HG02840 (cell line): ENCODE measurements around the gene ALKBH4.
A peak's percentile ranks its signal among the peaks of the same experiment; 100 is the strongest.
"Not testable (repeated sequence)": the region's sequence is repeated elsewhere in the genome, so short reads cannot be mapped to it uniquely, and the experiment has no call there.

Experiments
- ATAC-seq: cut with Tn5 transposase; IDR thresholded peaks from one replicate; pipeline ENCODE4 v1.9.1; 2021; ENCODE audit warnings: mild to moderate bottlenecking, moderate library complexity, moderate number of reproducible peaks; ENCODE audit not compliant: unreplicated experiment, low FRiP score

The ALKBH4 gene

DNA sequence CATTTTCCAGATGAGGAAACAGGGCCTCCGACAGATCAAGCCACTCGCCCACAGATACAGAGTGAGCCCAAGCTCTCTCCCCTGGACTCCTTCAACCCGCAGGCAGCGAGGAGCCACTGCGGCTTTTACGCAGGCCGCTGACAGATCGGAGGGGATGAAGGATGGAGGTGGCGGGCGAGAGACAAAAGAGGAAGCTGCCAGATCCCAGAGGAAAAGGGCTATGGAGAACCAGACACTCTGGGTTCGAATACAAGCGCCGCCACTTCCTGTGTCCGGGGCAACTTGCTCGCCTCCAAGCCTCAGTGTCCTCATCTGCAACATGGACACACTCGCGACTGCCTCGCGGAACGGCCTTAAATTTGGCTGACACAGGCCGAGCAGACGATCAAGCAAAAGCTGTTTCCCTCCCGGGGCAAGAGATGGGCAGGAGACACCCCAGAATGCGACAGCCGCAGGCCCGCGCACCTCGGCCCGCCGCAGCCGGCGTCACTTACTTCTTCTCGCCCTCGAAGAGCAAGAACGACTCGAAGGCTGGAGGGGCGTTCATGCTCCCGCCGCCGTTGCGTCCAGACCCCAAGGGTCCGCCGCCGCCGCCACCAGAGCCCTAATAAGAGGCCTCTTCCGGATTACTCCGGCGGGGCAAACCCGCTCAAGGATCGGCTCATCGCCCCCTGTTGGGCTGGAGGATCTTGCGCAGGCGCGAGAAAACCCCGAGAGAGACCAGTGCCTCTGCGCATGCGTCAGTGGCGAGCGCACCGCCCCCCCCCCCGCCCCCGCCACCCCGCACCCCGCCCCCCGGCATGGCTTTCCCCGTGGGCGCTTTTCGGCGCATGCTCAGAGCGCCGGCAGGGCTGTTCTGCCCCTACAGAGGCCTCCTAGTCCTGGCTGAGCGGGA lies 13.9 kb upstream of the ALKBH4 start, which contains the start of gene POLR2J:
Gene POLR2J, minus strand, starts transcription at position 609 of the 895 bp plus-strand sequence. Its CDS starts 62 bp downstream, at position 547.
- peak; percentile 83 for ATAC-seq

DNA sequence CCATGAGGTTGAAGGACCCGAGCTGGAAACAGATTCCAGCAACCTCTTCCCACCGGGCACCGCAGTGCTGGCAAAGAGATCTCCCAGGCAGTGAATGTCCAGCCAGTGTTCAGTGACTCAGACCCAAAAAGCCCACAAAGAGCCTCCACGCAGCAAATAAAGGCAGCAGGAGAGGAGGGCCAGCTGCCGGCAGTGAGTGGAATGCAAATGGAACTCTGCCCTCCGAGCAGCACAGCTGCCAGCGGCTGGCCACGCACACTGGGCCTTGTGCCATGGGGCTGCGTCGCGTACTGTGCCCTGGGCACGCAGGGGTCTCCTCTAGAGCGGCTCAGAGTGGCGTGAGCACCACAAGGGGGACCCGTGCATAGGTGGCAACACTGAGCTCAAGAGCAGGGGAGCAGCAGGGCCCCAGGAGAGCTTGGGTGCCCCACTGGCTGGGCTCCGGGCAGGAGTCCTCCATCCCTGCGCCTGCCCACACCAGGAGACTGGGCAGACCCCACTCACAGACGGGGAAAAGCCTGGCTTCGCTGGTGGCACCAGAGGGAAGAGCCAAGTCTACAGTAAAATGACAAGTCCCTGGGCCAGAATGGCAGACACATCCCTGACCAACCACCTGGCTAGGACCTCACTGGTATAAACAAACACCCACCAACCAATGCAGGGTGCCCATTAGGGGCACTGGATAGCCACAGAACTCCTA lies 10.2 kb upstream of the ALKBH4 start:
- ATAC-seq, result not testable (repeated sequence)

GRCh38 chr7:102474116-102474515 lies 9.5 kb upstream of the ALKBH4 start:
- not testable (repeated sequence) for ATAC-seq

DNA sequence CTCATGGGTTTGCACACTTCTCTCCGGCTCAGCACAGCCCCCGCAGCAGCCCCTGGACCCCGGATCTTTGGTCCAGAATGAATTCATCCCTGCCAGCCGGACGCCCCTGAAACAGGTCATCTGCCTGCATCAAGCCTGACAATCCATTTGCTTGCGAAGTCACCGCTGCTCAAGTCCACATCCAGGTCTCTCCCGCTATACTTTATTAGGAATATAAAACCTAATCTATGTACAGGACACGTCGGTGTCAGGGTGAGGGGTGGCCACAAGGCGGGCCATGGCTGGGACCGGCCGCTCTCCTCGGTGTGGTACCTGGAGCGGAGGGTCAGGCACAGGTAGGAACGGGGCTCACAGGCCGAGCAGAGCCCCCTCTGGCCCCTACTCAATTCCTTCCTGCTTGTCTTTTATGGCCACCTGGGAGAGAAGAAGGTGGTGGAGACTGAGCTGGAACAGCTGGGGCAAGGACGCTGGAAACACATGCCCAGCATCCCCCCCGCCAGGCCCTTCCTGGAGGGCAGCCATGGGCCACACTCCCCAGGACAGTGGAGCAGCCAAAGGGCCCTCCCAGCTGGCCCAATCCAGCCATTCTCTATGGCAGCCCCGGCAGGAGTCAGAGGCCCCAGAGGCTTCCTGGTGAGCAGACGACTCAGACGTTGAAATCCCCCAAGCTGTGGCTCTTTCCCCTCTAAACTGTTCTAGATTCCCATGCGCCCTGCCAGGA lies 8.8 kb upstream of the ALKBH4 start:
- ATAC-seq, result no peak

DNA sequence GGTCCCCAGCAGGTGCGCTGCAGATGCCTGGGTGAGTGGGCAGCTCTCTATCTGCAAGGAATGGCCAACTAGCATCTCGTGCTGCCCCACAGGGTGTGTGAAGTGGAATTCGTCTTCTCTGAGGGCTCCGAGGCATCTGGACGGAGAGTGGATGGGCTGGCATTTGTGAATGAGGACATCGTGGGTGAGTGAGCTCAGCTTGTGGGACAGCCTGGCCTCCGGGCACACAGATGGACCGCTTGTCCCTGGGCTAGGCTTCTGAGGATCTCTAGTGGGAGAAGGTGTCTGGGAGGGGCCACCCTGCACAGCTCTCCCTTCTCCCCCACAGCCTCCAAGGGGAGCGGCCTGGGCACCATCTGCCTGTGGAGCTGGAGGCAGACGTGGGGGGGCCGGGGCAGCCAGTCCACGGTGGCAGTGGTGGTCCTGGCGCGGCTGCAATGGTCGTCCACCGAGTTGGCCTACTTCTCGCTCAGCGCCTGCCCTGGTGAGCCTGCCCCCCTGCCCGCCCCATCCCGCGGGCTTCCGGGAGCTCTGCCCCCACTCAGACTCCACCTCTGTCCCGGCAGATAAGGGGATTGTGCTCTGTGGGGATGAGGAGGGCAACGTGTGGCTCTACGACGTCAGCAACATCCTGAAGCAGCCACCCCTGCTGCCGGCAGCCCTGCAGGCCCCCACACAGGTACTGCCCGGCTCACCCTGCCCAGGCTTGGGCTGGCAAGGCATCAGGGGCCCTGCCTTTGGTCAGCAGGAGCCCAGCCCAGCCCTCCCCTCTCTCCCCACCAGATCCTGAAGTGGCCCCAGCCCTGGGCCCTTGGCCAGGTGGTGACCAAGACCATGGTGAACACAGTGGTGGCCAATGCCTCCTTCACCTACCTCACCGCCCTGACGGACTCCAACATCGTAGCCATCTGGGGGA lies 7.7 kb upstream of the ALKBH4 start:
- ATAC-seq, result no peak

DNA sequence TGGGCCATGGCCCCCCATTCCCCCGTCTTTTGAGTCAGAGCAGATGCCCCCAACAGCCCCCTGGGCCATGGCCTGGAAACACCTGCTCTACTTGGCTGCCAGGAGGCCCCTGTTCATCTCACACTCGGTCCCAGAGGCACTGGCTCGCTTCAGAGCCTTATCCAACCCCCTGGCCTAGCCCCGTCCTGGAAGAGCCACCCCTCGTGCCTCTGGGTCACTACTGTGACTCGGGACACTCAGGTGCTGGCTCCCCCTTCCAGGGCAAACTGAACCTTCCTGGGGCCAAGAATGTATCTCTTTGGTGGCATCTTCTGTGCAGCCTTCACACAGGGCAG lies 7.1 kb upstream of the ALKBH4 start:
- ATAC-seq, result no peak

DNA sequence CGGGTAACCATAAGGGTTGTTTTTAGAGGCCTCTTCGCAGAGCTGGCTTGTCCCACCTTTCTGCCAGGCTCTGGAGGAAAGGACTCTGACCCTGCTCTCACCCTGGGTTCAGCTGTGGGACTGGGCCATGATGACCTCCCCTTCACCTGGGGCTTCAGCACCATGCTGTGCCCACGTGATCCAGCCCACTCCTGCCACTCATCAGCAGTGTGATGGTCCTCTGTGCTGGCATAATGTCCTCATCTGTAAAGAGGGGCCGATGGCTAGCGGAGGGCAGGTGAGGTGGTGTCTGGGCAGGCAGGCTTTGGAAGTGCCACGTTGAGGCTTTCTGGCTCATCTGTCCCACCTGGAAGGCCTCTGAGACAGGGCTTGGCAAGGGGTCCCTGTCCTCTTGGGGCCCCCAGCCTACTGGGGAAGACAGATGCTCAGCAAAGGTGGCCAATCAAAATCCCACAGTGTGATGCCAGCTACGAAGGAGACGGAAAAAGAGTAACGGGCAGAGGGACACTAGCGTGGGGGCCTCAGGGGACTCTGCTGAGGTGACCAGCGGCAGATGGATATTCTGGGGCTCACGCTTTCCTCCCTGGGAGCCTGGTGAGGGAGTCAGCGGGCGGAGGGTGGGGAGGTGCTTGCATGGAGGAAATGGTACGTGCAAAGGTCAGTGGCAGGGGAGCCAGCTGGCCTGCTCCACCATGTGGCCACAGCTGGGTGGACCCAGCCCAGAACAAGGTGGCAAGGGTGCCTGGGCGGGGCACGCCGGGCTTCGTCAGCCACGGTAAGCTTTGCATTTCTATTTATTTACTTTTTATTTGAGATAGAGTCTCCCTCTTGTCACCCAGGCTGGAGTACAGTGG lies 5.5 kb upstream of the ALKBH4 start:
- no peak for ATAC-seq

GRCh38 chr7:102469351-102469971 lies 4.8 kb upstream of the ALKBH4 start:
- ATAC-seq, result no peak

GRCh38 chr7:102468478-102469350 lies 4.1 kb upstream of the ALKBH4 start:
- ATAC-seq, result no peak

- no peak for ATAC-seq
Measured at GRCh38 chr7:102467581-102468477, 3.2 kb upstream of the ALKBH4 start.

DNA sequence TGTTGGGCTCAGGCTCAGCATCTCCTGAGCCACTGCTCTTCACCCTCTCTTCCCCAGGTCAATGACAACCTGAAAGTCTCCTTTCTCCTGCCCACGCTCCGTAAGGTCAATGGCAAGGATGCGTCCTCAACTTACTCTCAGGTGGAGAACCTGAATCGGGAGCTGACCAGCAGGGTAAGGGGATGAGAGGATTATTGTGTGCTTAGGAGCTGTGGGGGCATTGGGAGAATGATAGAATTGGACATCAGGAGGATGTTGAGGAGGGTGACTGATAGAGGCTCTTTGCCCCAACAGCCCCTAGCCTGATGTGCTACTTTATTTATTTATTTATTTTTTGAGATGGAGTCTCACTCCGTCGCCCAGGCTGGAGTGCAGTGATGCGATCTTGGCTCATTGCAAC lies 1.4 kb upstream of the ALKBH4 start:
- no peak for ATAC-seq

- peak; percentile 5 for ATAC-seq
Measured at GRCh38 chr7:102463841-102464576, 654 bp downstream of the ALKBH4 start.

- no peak for ATAC-seq
Measured at GRCh38 chr7:102460467-102460866, 4.2 kb downstream of the ALKBH4 start.

DNA sequence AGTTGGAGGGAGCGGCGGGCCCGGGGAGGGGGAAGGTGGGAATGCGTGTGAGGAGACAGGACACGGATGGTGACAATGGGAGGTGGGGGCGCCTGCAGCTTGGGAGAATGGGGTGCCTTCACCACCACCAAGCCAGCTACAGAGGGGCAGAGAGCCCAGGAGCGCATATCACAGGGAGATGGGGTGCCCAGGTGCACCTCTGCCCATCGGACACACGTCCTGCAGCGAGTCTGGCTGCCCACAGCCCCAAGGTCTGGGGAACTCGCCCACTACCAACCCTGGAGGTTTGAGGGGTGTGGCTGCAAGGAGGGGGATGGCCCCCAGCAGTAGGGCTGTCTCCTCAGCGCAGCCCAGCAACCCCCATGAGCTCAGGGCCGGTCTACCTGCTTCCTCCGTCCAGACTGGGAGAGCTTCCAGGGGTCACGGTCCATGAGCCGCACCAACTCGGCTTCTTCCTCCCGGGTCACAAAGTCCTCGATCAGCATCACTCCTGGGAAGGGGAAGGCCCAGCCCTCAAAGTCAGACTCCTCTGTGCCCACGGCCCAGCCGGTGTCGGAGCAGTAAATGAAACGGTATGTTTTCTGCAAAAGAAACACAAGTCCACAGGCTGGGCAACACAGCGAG lies 5.3 kb downstream of the ALKBH4 start:
- ATAC-seq, result no peak

- no peak for ATAC-seq
Measured at GRCh38 chr7:102457352-102457924, 7.2 kb downstream of the ALKBH4 start.
